ENCODE results near the gene ACOT6.

DNA sequence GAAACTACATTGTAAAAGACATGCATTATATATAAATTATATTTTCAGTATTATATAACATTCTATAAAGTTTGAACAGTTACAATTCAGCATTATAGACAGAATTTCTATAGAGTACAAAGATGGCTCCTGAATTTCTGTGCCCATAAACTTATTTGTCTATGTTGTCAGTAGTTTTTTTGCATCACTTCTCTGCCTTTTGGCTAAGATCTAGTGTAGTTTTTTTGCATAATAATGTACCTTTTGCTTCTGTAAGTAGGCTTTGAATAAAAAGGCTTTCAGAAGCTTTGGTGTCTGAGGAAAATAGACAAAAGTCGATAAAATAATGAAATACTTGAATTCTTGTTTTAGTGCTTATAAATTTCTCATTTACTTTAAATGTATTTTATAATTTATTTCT lies 43.5 kb downstream of the ACOT6 start:
- TF ChIP-seq PBX3 (CRISPR knock-in tag; IDR thresholded peaks at IDR 0.05): no peak
- no peak for TF ChIP-seq ZNF610 (tag by site-specific recombination; IDR thresholded peaks at IDR 0.05; ENCODE audit: borderline replicate concordance)
- no peak for TF ChIP-seq ZNF24 (tag by site-specific recombination; IDR thresholded peaks at IDR 0.05)
- TF ChIP-seq, protein P1, sequence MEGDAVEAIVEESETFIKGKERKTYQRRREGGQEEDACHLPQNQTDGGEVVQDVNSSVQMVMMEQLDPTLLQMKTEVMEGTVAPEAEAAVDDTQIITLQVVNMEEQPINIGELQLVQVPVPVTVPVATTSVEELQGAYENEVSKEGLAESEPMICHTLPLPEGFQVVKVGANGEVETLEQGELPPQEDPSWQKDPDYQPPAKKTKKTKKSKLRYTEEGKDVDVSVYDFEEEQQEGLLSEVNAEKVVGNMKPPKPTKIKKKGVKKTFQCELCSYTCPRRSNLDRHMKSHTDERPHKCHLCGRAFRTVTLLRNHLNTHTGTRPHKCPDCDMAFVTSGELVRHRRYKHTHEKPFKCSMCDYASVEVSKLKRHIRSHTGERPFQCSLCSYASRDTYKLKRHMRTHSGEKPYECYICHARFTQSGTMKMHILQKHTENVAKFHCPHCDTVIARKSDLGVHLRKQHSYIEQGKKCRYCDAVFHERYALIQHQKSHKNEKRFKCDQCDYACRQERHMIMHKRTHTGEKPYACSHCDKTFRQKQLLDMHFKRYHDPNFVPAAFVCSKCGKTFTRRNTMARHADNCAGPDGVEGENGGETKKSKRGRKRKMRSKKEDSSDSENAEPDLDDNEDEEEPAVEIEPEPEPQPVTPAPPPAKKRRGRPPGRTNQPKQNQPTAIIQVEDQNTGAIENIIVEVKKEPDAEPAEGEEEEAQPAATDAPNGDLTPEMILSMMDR (tag by site-specific recombination; IDR thresholded peaks at IDR 0.05): no peak
